Vagina (tissue), 2 donors: ENCODE data around the gene ENSA.
"Not testable (repeated sequence)": the region's sequence is repeated elsewhere in the genome, so short reads cannot be mapped to it uniquely, and the experiment has no call there.

ENCODE experiments used
- CTCF ChIP-seq, 3 experiments: fragments of 450-650 bp in 2 of 3; fragments of 200-600 bp in 1 of 3; sonication (generic) in 1 of 3; IDR thresholded peaks; one replicate each; pipeline ENCODE4 v1.5.1; 2017 to 2019; ENCODE audit warnings: antibody characterized with exemption in 3 of 3, mild to moderate bottlenecking in 2 of 3, moderate library complexity in 2 of 3
- POLR2A ChIP-seq, 2 donors: fragments of 450-650 bp; IDR thresholded peaks; one replicate each; pipeline ENCODE4 v1.6.1; 2017; ENCODE audit warnings: antibody characterized with exemption in 2 of 2, mild to moderate bottlenecking in 2 of 2, moderate library complexity in 2 of 2
- POLR2AphosphoS5 ChIP-seq, 2 donors: sonication (generic); formaldehyde crosslinking; IDR thresholded peaks; one replicate each; pipeline ENCODE4 v1.9.0; 2017; ENCODE audit warnings: antibody characterized with exemption in 2 of 2, mild to moderate bottlenecking in 2 of 2, low read depth in 1 of 2; ENCODE audit not compliant: insufficient read depth in 1 of 2

GRCh38 chr1:150654635-150655034, 25.2 kb upstream of the ENSA start:
- TF ChIP-seq CTCF (IDR thresholded peaks at IDR 0.05); POLR2A (IDR thresholded peaks at IDR 0.05); POLR2AphosphoS5 (IDR thresholded peaks at IDR 0.05; ENCODE audit: insufficient read depth in 1 of 2, low read depth in 1 of 2): not testable (repeated sequence)
